SU-DHL-6 (cell line): ENCODE measurements around the gene HCFC2.

ENCODE experiments used
- H2AFZ ChIP-seq: fragments of 200-600 bp; sonication (generic); 2 replicates; pipeline ENCODE4 v1.6.1; 2014; ENCODE audit warnings: low read depth, mild to moderate bottlenecking, moderate library complexity, mixed read lengths, antibody characterized with exemption, low read length; ENCODE audit not compliant: severe bottlenecking
- H3F3A ChIP-seq: fragments of 200-600 bp; shearing (Covaris generic); 2 replicates; pipeline ENCODE4 v1.6.0; 2016; ENCODE audit warnings: antibody characterized with exemption, mild to moderate bottlenecking; ENCODE audit not compliant: insufficient read depth
- H3K27ac ChIP-seq: fragments of 200-600 bp; sonication (generic); 2 replicates; pipeline ENCODE4 v1.5.1; 2016; ENCODE audit warnings: low read depth, mild to moderate bottlenecking, low read length, moderate library complexity, mixed read lengths
- H3K27me3 ChIP-seq: fragments of 200-600 bp; sonication (generic), shearing (Covaris generic); 2 replicates; pipeline ENCODE4 v1.6.0; 2014; ENCODE audit warnings: mild to moderate bottlenecking, low read length
- H3K36me3 ChIP-seq: fragments of 200-600 bp; sonication (generic); 2 replicates; pipeline ENCODE4 v1.6.1; 2014; ENCODE audit warnings: mild to moderate bottlenecking, low read length, mixed read lengths
- H3K4me2 ChIP-seq: fragments of 300-600, 200-600 bp; shearing (Covaris generic), sonication (generic); 2 replicates; pipeline ENCODE4 v1.6.0; 2014; ENCODE audit warnings: low read length, low read depth, mild to moderate bottlenecking; ENCODE audit not compliant: poor library complexity, severe bottlenecking
- H3K4me3 ChIP-seq: fragments of 200-600 bp; sonication (generic); 2 replicates; pipeline ENCODE4 v1.5.1; 2014; ENCODE audit warnings: antibody characterized with exemption, low read length, mild to moderate bottlenecking, mixed read lengths; ENCODE audit not compliant: insufficient read depth, poor library complexity, severe bottlenecking
- H3K79me2 ChIP-seq: fragments of 200-600 bp; sonication (generic); 2 replicates; pipeline ENCODE4 v1.6.1; 2014; ENCODE audit warnings: mild to moderate bottlenecking, low read length, moderate library complexity; ENCODE audit not compliant: insufficient read depth
- H3K9ac ChIP-seq: fragments of 200-600 bp; sonication (generic); 2 replicates; pipeline ENCODE4 v1.7.0; 2014; ENCODE audit warnings: mild to moderate bottlenecking, low read length
- H3K9me2 ChIP-seq: fragments of 200-600 bp; sonication (generic); replicated peaks from 2 replicates; pipeline ENCODE4 v1.6.1; 2014; ENCODE audit warnings: low read length; ENCODE audit not compliant: insufficient read depth
- H3K9me3 ChIP-seq: fragments of 200-600 bp; sonication (generic); 2 replicates; pipeline ENCODE4 v1.6.1; 2014; ENCODE audit warnings: low read length, mixed read lengths; ENCODE audit not compliant: insufficient read depth
- H4K20me1 ChIP-seq: fragments of 200-600 bp; sonication (generic); 2 replicates; pipeline ENCODE4 v1.6.1; 2014; ENCODE audit warnings: low read depth, mild to moderate bottlenecking, antibody characterized with exemption, low read length, moderate library complexity, mixed read lengths
- CTCF ChIP-seq: fragments of 200-600 bp; sonication (generic); IDR thresholded peaks from one replicate; pipeline ENCODE4 v1.5.1; 2017; ENCODE audit warnings: antibody characterized with exemption, mild to moderate bottlenecking, low read length, moderate library complexity; ENCODE audit not compliant: insufficient read depth, poor library complexity, severe bottlenecking
- EZH2phosphoT487 ChIP-seq: fragments of 200-600 bp; sonication (generic), shearing (Covaris generic); conservative IDR thresholded peaks from 2 replicates; pipeline ENCODE4 v1.6.1; 2018; ENCODE audit warnings: mild to moderate bottlenecking, antibody characterized with exemption, low read length, moderate library complexity, mixed read lengths

The HCFC2 gene

GRCh38 chr12:104152685-104153241 is 88.4 kb downstream of the HCFC2 start:
- no peaks in the 10 kb centered on the region for H4K20me1 ChIP-seq
- no peak for TF ChIP-seq CTCF
- no peak for TF ChIP-seq EZH2phosphoT487
- H3K79me2 ChIP-seq: no peaks in the 10 kb centered on the region

GRCh38 chr12:104154286-104154685 is 90.0 kb downstream of the HCFC2 start:
- Histone ChIP-seq H3K79me2 (no peaks in the 10 kb centered on the region), H3K27me3 (no peaks in the 10 kb centered on the region), H3K9ac (no peak overlapping the region), H3K9me2 (no peaks in the 10 kb centered on the region), H3F3A (no peaks in the 10 kb centered on the region), H3K4me3 (no peak overlapping the region), H3K4me2 (no peak overlapping the region), H3K9me3 (no peaks in the 10 kb centered on the region), H3K27ac (no peak overlapping the region), H4K20me1 (no peaks in the 10 kb centered on the region), H3K36me3 (no peaks in the 10 kb centered on the region), H2AFZ (no peak overlapping the region)
- TF ChIP-seq EZH2phosphoT487: no peak
- TF ChIP-seq CTCF: no peak

More at GRCh38 chr12:104152685-104153241, 88.4 kb downstream of the HCFC2 start:
- Histone ChIP-seq H3K4me3 (no peak overlapping the region), H3K4me2 (no peak overlapping the region), H2AFZ (no peak overlapping the region), H3K9me3 (no peaks in the 10 kb centered on the region), H3K27ac (no peak overlapping the region), H3K27me3 (no peaks in the 10 kb centered on the region), H3F3A (no peaks in the 10 kb centered on the region), H3K9ac (no peak overlapping the region), H3K36me3 (no peaks in the 10 kb centered on the region), H3K9me2 (no peaks in the 10 kb centered on the region)

- TF ChIP-seq EZH2phosphoT487: no peak
- no peak for TF ChIP-seq CTCF
- Histone ChIP-seq H3K9me2 (no peaks in the 10 kb centered on the region), H4K20me1 (no peaks in the 10 kb centered on the region), H3F3A (no peaks in the 10 kb centered on the region), H3K9me3 (no peaks in the 10 kb centered on the region), H3K4me3 (no peak overlapping the region), H3K36me3 (no peaks in the 10 kb centered on the region), H2AFZ (no peak overlapping the region), H3K27ac (no peak overlapping the region), H3K27me3 (no peaks in the 10 kb centered on the region), H3K4me2 (no peak overlapping the region), H3K79me2 (no peaks in the 10 kb centered on the region), H3K9ac (no peak overlapping the region)
Observed at GRCh38 chr12:104154806-104155205, 90.5 kb downstream of the HCFC2 start.
